ENCODE results near the gene ADAP1.

ADAP1 gene

DNA sequence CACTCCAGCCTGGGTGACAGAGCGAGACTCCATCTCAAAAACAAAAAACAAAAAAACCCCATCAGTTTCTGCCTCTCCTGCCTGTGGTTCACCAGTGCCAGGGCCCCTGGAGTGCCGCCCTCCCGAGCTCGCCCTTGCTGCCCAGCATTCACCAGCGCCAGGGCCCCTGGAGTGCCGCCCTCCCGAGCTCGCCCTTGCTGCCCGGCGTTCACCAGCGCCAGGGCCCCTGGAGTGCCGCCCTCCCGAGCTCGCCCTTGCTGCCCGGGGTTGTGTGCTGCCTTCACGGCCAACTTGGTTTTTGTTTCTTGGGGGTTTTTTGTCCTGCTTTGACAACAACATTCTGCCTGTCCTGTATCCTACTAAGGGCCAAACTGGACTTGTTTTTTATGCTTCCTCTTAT, 91.4 kb downstream of the ADAP1 start:
- Histone ChIP-seq H3K36me3 (ENCODE audit: insufficient read depth, low read length) (peaks cover 85% of the 10 kb centered on the region), H3K4me1 (ENCODE audit: insufficient read depth, low read length, severe bottlenecking) (no peaks in the 10 kb centered on the region), H3K9ac (ENCODE audit: low read length) (no peak overlapping the region), H4K20me1 (ENCODE audit: insufficient read depth, low read length) (no peaks in the 10 kb centered on the region), H3K9me2 (ENCODE audit: low read depth, low read length) (no peaks in the 10 kb centered on the region), H3K27ac (ENCODE audit: low read depth, low read length, poor library complexity, severe bottlenecking) (no peak overlapping the region), H3K4me2 (ENCODE audit: low read length) (no peak overlapping the region), H3K4me3 (ENCODE audit: low read depth, low read length, poor library complexity, severe bottlenecking) (no peak overlapping the region), H2AFZ (ENCODE audit: low read length) (no peak overlapping the region), H3K27me3 (ENCODE audit: insufficient read depth, low read length) (no peaks in the 10 kb centered on the region), H3K79me2 (ENCODE audit: insufficient read depth, low read length) (no peaks in the 10 kb centered on the region), H3K9me3 (ENCODE audit: low read length) (no peaks in the 10 kb centered on the region), H3F3A (ENCODE audit: insufficient read depth, low read length) (no peaks in the 10 kb centered on the region)
- TF ChIP-seq EZH2 (IDR thresholded peaks at IDR 0.05; ENCODE audit: borderline replicate concordance, low read length) (no peak), CTCF (IDR thresholded peaks at IDR 0.05; ENCODE audit: low read length) (no peak)

DNA sequence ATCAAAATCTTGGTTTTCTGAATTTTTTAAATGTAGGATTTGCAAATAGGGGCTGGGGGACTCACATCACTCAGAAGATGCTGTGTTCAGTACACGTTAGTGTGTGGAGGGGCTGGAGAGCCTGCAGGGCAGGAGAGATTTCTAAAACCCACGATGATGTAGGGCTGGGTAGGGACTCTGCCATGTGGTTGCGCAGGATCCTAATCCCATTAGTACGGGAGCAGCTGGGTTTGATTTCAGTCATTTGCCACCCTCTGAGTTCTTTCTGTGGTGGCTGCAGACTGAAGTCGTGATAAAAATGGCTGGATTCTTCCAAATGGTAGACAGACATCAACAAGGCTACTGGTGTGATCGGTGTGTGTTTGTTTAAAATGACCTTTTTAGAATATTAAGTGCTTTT, 92.3 kb downstream of the ADAP1 start:
- Histone ChIP-seq H4K20me1 (ENCODE audit: insufficient read depth, low read length) (no peaks in the 10 kb centered on the region), H3K4me2 (ENCODE audit: low read length) (no peak overlapping the region), H3K4me3 (ENCODE audit: low read depth, low read length, poor library complexity, severe bottlenecking) (no peak overlapping the region), H3K9me3 (ENCODE audit: low read length) (no peaks in the 10 kb centered on the region), H3K36me3 (ENCODE audit: insufficient read depth, low read length) (peaks cover 83% of the 10 kb centered on the region), H2AFZ (ENCODE audit: low read length) (no peak overlapping the region), H3K79me2 (ENCODE audit: insufficient read depth, low read length) (no peaks in the 10 kb centered on the region), H3K27me3 (ENCODE audit: insufficient read depth, low read length) (no peaks in the 10 kb centered on the region), H3K27ac (ENCODE audit: low read depth, low read length, poor library complexity, severe bottlenecking) (no peak overlapping the region), H3F3A (ENCODE audit: insufficient read depth, low read length) (no peaks in the 10 kb centered on the region), H3K4me1 (ENCODE audit: insufficient read depth, low read length, severe bottlenecking) (no peaks in the 10 kb centered on the region), H3K9me2 (ENCODE audit: low read depth, low read length) (no peaks in the 10 kb centered on the region), H3K9ac (ENCODE audit: low read length) (no peak overlapping the region)
- no peak for TF ChIP-seq EZH2 (IDR thresholded peaks at IDR 0.05; ENCODE audit: borderline replicate concordance, low read length)
- TF ChIP-seq CTCF (IDR thresholded peaks at IDR 0.05; ENCODE audit: low read length), result no peak

DNA sequence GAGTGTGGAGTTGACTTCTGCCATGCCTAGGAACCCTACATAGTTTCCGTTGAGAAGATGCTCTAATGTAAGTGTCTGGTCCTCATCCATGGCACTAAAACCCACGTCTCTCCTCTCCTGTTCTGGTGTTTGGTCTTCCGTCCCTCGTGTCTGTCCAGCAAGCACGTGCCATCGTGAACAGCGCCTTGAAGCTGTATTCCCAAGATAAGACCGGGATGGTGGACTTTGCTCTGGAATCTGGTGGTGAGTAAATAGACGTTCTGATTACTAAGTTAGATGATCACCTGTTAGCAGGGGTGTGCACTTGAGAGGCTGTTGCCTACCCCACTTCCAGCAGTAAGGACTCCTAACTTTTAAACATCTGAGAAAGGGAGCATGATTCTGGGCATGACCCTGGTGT, 93.3 kb downstream of the ADAP1 start:
- Histone ChIP-seq H3K27ac (ENCODE audit: low read depth, low read length, poor library complexity, severe bottlenecking) (no peak overlapping the region), H3K4me3 (ENCODE audit: low read depth, low read length, poor library complexity, severe bottlenecking) (no peak overlapping the region), H3K79me2 (ENCODE audit: insufficient read depth, low read length) (no peaks in the 10 kb centered on the region), H3F3A (ENCODE audit: insufficient read depth, low read length) (no peaks in the 10 kb centered on the region), H3K36me3 (ENCODE audit: insufficient read depth, low read length) (peaks cover 87% of the 10 kb centered on the region), H3K4me2 (ENCODE audit: low read length) (no peak overlapping the region), H3K4me1 (ENCODE audit: insufficient read depth, low read length, severe bottlenecking) (no peaks in the 10 kb centered on the region), H2AFZ (ENCODE audit: low read length) (no peak overlapping the region), H3K9me2 (ENCODE audit: low read depth, low read length) (no peaks in the 10 kb centered on the region), H3K27me3 (ENCODE audit: insufficient read depth, low read length) (no peaks in the 10 kb centered on the region), H3K9ac (ENCODE audit: low read length) (no peak overlapping the region), H4K20me1 (ENCODE audit: insufficient read depth, low read length) (no peaks in the 10 kb centered on the region), H3K9me3 (ENCODE audit: low read length) (no peaks in the 10 kb centered on the region)
- no peak for TF ChIP-seq CTCF (IDR thresholded peaks at IDR 0.05; ENCODE audit: low read length)
- no peak for TF ChIP-seq EZH2 (IDR thresholded peaks at IDR 0.05; ENCODE audit: borderline replicate concordance, low read length)
